Transverse colon (tissue), 4 donors: ENCODE measurements around the gene KRTAP2-4. TPM values are rescaled to one million over a fixed set of nuclear protein-coding genes. Genes with fewer than 3 reads are reported as not detected.
"Not testable (repeated sequence)": the region's sequence is repeated elsewhere in the genome, so short reads cannot be mapped to it uniquely, and the experiment has no call there.

Source experiments
- DNase-seq: peaks from one replicate; pipeline ENCODE4 v3.0.0-alpha.2; 2019
- H3K27ac ChIP-seq, 4 donors: fragments of 200-600 bp; sonication (generic); 2 replicates each; pipeline ENCODE4 v1.5.1; 2016 to 2018; ENCODE audit warnings: inconsistent platforms in 4 of 4
- H3K27me3 ChIP-seq: fragments of 200-600 bp; sonication (generic); 2 replicates; pipeline ENCODE4 v1.5.1; 2017; ENCODE audit warnings: inconsistent platforms
- H3K36me3 ChIP-seq, 4 donors: fragments of 200-600 bp; sonication (generic); 2 replicates each; pipeline ENCODE4 v1.5.1; 2017 to 2019; ENCODE audit warnings: inconsistent platforms in 4 of 4
- H3K4me1 ChIP-seq, 4 donors: fragments of 200-600 bp; sonication (generic); 2 replicates each; pipeline ENCODE4 v1.5.1; 2017 to 2020; ENCODE audit warnings: inconsistent platforms in 4 of 4
- H3K4me3 ChIP-seq, 4 donors: fragments of 200-600 bp; sonication (generic); 1 replicate in 1 of 4; 2 replicates in 3 of 4; pipeline versions ENCODE4 v1.5.1 to v1.6.1; 2017 to 2019; ENCODE audit warnings: inconsistent platforms in 4 of 4
- H3K9me3 ChIP-seq, 2 donors: fragments of 200-600 bp; sonication (generic); 2 replicates each; pipeline ENCODE4 v1.5.1; 2017 to 2019; ENCODE audit warnings: inconsistent platforms in 2 of 2
- EP300 ChIP-seq: sonication (generic); formaldehyde crosslinking; IDR thresholded peaks from one replicate; pipeline ENCODE4 v1.6.1; 2017; ENCODE audit warnings: antibody characterized with exemption, low read depth
- POLR2A ChIP-seq: fragments of 450-650 bp; IDR thresholded peaks from one replicate; pipeline ENCODE4 v1.6.1; 2016; ENCODE audit warnings: antibody characterized with exemption, mild to moderate bottlenecking, moderate library complexity
- POLR2AphosphoS5 ChIP-seq, 3 donors: sonication (generic); formaldehyde crosslinking; IDR thresholded peaks; one replicate each; pipeline ENCODE4 v1.6.1; 2016; ENCODE audit warnings: antibody characterized with exemption in 3 of 3
- WGBS, 2 donors: methylation state at CpG; one replicate each; pipeline ENCODE4 v1.1.5; 2018; ENCODE audit warnings: low coverage in 1 of 2; 5-methylcytosine and 5-hydroxymethylcytosine counted together
- in situ Hi-C, 4 donors: fragments of 200-750 bp; cut with MboI; loops; one replicate each; pipeline versions ENCODE4 v1.15.0 to v1.15.1; 2017; ENCODE audit warnings: low sequenced_read_pairs in 3 of 4, low pct_ligation_motif_present in 1 of 4, low pct_unique_long_range_greater_than_20kb in 1 of 4
- intact Hi-C: fragments of 100-400 bp; cut with DNase I; formaldehyde crosslinking; loops from one replicate; pipeline ENCODE4 v1.15.1; 2023; ENCODE audit warnings: low total_unique reads
- total RNA-seq, 4 donors: library from RNA; depleted of rRNA; stranded (reverse); fragments of >200 nt; gene quantifications; one replicate each; pipeline ENCODE4 v1.1.0, GENCODE V29; 2016
- TF ChIP-seq, protein P1 (sequence below), 5 experiments: fragments of 200-600 bp in 3 of 5; fragments of 450-650 bp in 2 of 5; sonication (generic) in 3 of 5; IDR thresholded peaks; 1 replicate in 2 of 5; 2 replicates in 3 of 5; pipeline ENCODE4 v1.5.1; 2016 to 2017; ENCODE audit warnings: antibody characterized with exemption in 5 of 5, inconsistent platforms in 3 of 5, mild to moderate bottlenecking in 2 of 5, moderate library complexity in 1 of 5

The KRTAP2-4 gene
- total RNA-seq, 4 donors from 2014 or later, result not detected

DNA sequence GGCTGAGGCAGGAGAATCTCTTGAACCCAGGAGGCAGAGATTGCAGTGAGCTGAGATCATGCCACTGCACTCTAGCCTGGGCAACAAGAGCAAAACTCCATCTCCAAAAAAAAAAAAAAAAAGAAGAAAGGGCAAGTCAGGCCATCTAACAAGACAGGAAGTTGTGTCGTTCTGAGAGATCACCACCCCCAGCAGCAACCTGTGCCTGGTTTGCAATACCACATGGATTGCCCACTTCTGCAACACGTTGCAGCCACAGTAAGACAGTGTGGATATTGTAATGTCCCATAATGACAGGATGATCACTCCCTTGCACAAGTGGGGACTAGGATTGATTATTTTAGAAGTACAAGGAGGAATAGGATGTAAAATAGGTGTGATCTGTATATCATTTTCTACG, 3.4 kb upstream of the KRTAP2-4 start:
- no peaks in the 10 kb centered on the region for H3K4me1 ChIP-seq
- H3K9me3 ChIP-seq, result no peaks in the 10 kb centered on the region
- no peak overlapping the region for H3K27ac ChIP-seq
- in situ Hi-C loops, result no loop called here
- no peak for DNase-seq
- H3K4me3 ChIP-seq, result no peak overlapping the region
- peaks cover 6% of the 10 kb centered on the region for H3K27me3 ChIP-seq
- H3K36me3 ChIP-seq, result no peaks in the 10 kb centered on the region
- TF ChIP-seq POLR2AphosphoS5 (IDR thresholded peaks at IDR 0.05) (no peak), POLR2A (no peak), EP300 (no peak)
- TF ChIP-seq, protein P1, sequence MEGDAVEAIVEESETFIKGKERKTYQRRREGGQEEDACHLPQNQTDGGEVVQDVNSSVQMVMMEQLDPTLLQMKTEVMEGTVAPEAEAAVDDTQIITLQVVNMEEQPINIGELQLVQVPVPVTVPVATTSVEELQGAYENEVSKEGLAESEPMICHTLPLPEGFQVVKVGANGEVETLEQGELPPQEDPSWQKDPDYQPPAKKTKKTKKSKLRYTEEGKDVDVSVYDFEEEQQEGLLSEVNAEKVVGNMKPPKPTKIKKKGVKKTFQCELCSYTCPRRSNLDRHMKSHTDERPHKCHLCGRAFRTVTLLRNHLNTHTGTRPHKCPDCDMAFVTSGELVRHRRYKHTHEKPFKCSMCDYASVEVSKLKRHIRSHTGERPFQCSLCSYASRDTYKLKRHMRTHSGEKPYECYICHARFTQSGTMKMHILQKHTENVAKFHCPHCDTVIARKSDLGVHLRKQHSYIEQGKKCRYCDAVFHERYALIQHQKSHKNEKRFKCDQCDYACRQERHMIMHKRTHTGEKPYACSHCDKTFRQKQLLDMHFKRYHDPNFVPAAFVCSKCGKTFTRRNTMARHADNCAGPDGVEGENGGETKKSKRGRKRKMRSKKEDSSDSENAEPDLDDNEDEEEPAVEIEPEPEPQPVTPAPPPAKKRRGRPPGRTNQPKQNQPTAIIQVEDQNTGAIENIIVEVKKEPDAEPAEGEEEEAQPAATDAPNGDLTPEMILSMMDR (IDR thresholded peaks at IDR 0.05), result no peak
- intact Hi-C loops, result no loop called here
- WGBS, 2 donors, result 62 to 82% methylated on average over 3 of the region's 3 CpGs

DNA sequence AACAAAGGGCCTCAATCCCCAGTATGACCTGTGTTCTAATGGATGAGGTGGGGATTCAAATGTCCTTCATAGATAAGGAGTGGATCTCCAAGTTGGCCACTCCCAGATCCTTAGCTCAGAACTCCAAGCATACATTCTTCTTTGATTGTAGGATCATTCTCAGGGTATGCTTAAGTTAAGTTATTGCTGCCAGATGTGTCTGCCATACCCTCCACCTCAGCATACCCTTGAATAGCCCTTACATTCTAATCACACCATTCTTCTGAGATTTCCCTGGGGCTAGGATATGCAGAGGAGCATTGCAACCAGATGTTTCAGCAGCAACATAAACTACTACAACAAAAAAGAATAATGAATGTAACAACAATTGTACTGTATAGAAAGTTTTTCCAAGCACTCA, 1.6 kb upstream of the KRTAP2-4 start:
- TF ChIP-seq POLR2A (no peak), EP300 (no peak), POLR2AphosphoS5 (IDR thresholded peaks at IDR 0.05) (no peak)
- TF ChIP-seq, protein P1 (IDR thresholded peaks at IDR 0.05), result no peak
- peaks cover 9% of the 10 kb centered on the region for H3K27me3 ChIP-seq
- no peak overlapping the region for H3K27ac ChIP-seq
- H3K4me3 ChIP-seq, result no peak overlapping the region
- H3K9me3 ChIP-seq, result no peaks in the 10 kb centered on the region
- no peaks in the 10 kb centered on the region for H3K4me1 ChIP-seq
- in situ Hi-C loops, result no loop called here
- intact Hi-C loops, result no loop called here
- no peak for DNase-seq
- no peaks in the 10 kb centered on the region for H3K36me3 ChIP-seq

DNA sequence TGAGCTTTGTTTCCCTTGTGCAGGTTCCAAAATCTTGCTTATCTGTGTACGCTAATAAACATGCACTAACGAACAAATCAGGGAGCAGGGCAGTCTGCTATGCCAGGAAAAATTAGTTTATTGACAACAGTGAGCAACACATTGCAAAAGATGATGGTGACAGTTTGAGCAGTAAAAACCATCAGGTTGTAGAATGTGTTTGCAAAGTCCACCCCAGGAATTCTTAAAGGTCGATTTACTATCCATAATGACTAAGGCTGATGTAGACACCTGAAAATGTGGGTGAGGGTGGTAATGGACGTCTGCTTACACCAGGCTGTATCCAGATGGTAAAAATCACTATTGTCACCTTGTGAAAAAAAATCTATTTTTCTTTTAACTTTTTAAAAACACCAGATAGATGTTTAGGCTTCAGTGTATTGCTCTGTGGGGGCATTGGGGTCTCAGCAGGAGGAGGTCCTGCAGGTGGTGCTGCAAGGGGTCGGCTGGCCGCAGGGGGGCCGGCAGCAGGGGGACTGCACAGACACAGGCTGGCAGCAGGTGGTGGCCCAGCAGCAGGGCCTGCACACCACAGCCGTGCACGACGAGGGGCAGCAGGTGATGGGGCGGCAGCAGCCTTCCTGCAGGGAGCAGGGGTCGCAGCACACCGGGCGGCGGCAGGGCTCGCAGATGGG, 526 bp downstream of the KRTAP2-4 start:
- H3K4me3 ChIP-seq, H3K27ac ChIP-seq, intact Hi-C loops, H3K4me1 ChIP-seq, H3K36me3 ChIP-seq, H3K9me3 ChIP-seq, in situ Hi-C loops, DNase-seq: not testable (repeated sequence)
- peaks cover 23% of the 10 kb centered on the region for H3K27me3 ChIP-seq
- WGBS, 2 donors, result 68 to 69% methylated on average over 3 to 6 of the region's 16 CpGs

DNA sequence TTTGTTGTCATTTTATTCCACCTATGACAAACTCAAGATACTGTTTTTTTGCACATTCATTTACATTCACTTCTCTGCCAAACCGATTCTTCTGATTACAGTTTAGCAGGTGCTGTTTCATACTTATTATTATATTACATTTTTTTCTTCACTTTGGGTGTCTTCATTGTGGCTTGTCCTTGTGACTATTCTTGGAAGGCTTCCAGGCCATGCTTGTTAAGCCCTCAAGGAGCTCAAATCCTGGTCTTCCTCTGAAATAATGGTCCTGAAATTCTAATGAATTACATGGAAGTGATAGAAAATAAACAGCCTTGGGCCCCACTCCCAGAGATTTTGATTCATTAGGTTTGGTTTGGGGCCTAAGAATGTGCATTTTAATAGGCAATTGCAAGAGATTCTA, 1.4 kb downstream of the KRTAP2-4 start:
- TF ChIP-seq POLR2AphosphoS5 (IDR thresholded peaks at IDR 0.05) (no peak), POLR2A (no peak), EP300 (no peak)
- TF ChIP-seq, protein P1 (IDR thresholded peaks at IDR 0.05), result no peak
- Histone ChIP-seq H3K9me3 (no peaks in the 10 kb centered on the region), H3K4me1 (no peaks in the 10 kb centered on the region), H3K27me3 (peaks cover 23% of the 10 kb centered on the region), H3K4me3 (no peak overlapping the region), H3K36me3 (no peaks in the 10 kb centered on the region), H3K27ac (no peak overlapping the region)
- intact Hi-C loops, result no loop called here
- 50% methylated on average over 1 of the region's 1 CpG; no CpG with 5 or more reads in 1 of the 2 donors for WGBS, 2 donors
- in situ Hi-C loops, result no loop called here
- DNase-seq, result no peak

DNA sequence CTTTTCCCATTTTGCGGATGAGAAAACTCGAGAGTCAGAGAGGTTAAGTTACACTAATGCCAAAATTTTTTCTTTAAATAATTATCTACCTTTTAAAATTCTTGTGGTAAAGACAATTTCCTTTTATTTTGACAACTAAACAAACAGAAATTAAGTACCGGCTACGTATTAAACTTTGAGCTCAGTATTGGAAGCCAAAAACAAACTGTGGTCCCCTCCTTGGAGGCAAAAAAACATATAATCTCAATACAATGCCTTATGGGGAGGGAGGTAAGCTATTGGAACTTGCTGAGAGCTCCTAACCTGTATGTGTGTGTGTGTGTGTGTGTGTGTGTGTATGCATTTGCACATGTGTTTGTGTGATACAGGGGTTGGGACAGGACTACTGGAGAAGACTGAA, 2.2 kb downstream of the KRTAP2-4 start:
- intact Hi-C loops, result no loop called here
- 53 to 72% methylated on average over 4 of the region's 4 CpGs for WGBS, 2 donors
- Histone ChIP-seq H3K27me3 (peaks cover 23% of the 10 kb centered on the region), H3K4me1 (no peaks in the 10 kb centered on the region), H3K4me3 (no peak overlapping the region), H3K9me3 (no peaks in the 10 kb centered on the region), H3K36me3 (no peaks in the 10 kb centered on the region), H3K27ac (no peak overlapping the region)
- TF ChIP-seq POLR2AphosphoS5 (IDR thresholded peaks at IDR 0.05) (no peak), POLR2A (no peak), EP300 (no peak)
- TF ChIP-seq, protein P1 (IDR thresholded peaks at IDR 0.05), result no peak
- no peak for DNase-seq
- in situ Hi-C loops, result no loop called here
